Stimulated activated CD8-positive, alpha-beta memory T cell treated with anti-CD3 and anti-CD28 coated beads, Interleukin-7, amount 100 ng/mL, for 24 hours (primary cell): Measurements from ENCODE around the gene HLA-DMB.

Source experiments
- DNase-seq: peaks from one replicate; pipeline ENCODE4 v3.0.0-alpha.2; 2020; ENCODE audit warnings: low read depth

HLA-DMB gene

GRCh38 chr6:32940656-32941213, at the start of gene HLA-DMB:
HLA-DMB (minus strand) TSS chr6:32941028; CDS start chr6:32940807, 221 bp downstream.
- no peak for DNase-seq

GRCh38 chr6:32989368-32989767, 48.5 kb upstream of the HLA-DMB start:
- no peak for DNase-seq

- DNase-seq: peak; percentile 86
Observed at GRCh38 chr6:32984622-32985389, 44.0 kb upstream of the HLA-DMB start.

GRCh38 chr6:32983964-32984621, 43.3 kb upstream of the HLA-DMB start:
- DNase-seq: no peak

- no peak for DNase-seq
Observed at GRCh38 chr6:32983493-32983848, 42.6 kb upstream of the HLA-DMB start.

- no peak for DNase-seq
Observed at GRCh38 chr6:32982702-32983492, 42.1 kb upstream of the HLA-DMB start.

- DNase-seq: no peak
Observed at GRCh38 chr6:32982084-32982701, 41.4 kb upstream of the HLA-DMB start.

GRCh38 chr6:32980488-32981038, 39.7 kb upstream of the HLA-DMB start:
- no peak for DNase-seq

GRCh38 chr6:32979720-32980487, 39.1 kb upstream of the HLA-DMB start:
- DNase-seq: no peak

GRCh38 chr6:32977953-32978324, 37.1 kb upstream of the HLA-DMB start:
- DNase-seq: no peak

- DNase-seq: no peak
Observed at GRCh38 chr6:32977272-32977952, 36.6 kb upstream of the HLA-DMB start.

GRCh38 chr6:32976334-32977069, 35.7 kb upstream of the HLA-DMB start:
- DNase-seq: no peak

GRCh38 chr6:32975886-32976285, 35.1 kb upstream of the HLA-DMB start:
- DNase-seq: no peak

- DNase-seq: no peak
Observed at GRCh38 chr6:32974541-32975308, 33.9 kb upstream of the HLA-DMB start.

GRCh38 chr6:32974016-32974333, 33.1 kb upstream of the HLA-DMB start:
- no peak for DNase-seq

- DNase-seq: peak; percentile 19
Observed at GRCh38 chr6:32973144-32974015, 32.6 kb upstream of the HLA-DMB start.

- DNase-seq: no peak
Observed at GRCh38 chr6:32972353-32973143, 31.7 kb upstream of the HLA-DMB start.
